Astrocyte (in vitro differentiated cells and primary cell): ENCODE results near the gene NAALADL2. TPM values are rescaled to one million over a fixed set of nuclear protein-coding genes. Genes with fewer than 3 reads are reported as not detected.

ENCODE experiments used
- DNase-seq: peaks from one replicate; pipeline ENCODE4 v3.0.0-alpha.2; 2010; ENCODE audit warnings: low read depth
- FAIRE-seq: peaks from 2 replicates; lab custom pipeline; 2011; peaks lifted over from hg19 to GRCh38; lab: Jason Lieb, UNC
- H2AFZ ChIP-seq: 2 replicates; pipeline ENCODE4 v1.6.0; 2012; ENCODE audit warnings: low read depth, low read length, inconsistent platforms
- H3K27ac ChIP-seq: 2 replicates; pipeline ENCODE4 v1.5.1; 2011; ENCODE audit warnings: low read depth, low read length, inconsistent platforms
- H3K27me3 ChIP-seq: 2 replicates; pipeline ENCODE4 v1.6.0; 2011; ENCODE audit warnings: low read length, inconsistent platforms; ENCODE audit not compliant: insufficient read depth
- H3K36me3 ChIP-seq: 2 replicates; pipeline ENCODE4 v1.5.1; 2011; ENCODE audit warnings: low read length, inconsistent platforms; ENCODE audit not compliant: insufficient read depth
- H3K4me1 ChIP-seq: 2 replicates; pipeline ENCODE4 v1.5.1; 2011; ENCODE audit warnings: low read length, inconsistent platforms; ENCODE audit not compliant: insufficient read depth
- H3K4me2 ChIP-seq: 2 replicates; pipeline ENCODE4 v1.6.0; 2012; ENCODE audit warnings: low read length, inconsistent platforms
- H3K4me3 ChIP-seq: 2 replicates; pipeline ENCODE4 v1.5.1; 2011; ENCODE audit warnings: low read depth, mild to moderate bottlenecking, low read length, inconsistent platforms; ENCODE audit not compliant: insufficient read depth
- H3K79me2 ChIP-seq: 2 replicates; pipeline ENCODE4 v1.6.0; 2012; ENCODE audit warnings: mild to moderate bottlenecking, low read length, inconsistent platforms; ENCODE audit not compliant: insufficient read depth
- H3K9ac ChIP-seq: 2 replicates; pipeline ENCODE4 v1.6.0; 2012; ENCODE audit warnings: mild to moderate bottlenecking, low read length, inconsistent platforms
- H3K9me3 ChIP-seq: 2 replicates; pipeline ENCODE4 v1.5.1; 2012; ENCODE audit warnings: low read depth, mild to moderate bottlenecking, low read length, inconsistent platforms; ENCODE audit not compliant: insufficient read depth
- H4K20me1 ChIP-seq: 2 replicates; pipeline ENCODE4 v1.6.0; 2012; ENCODE audit warnings: low read length, inconsistent platforms; ENCODE audit not compliant: insufficient read depth
- H3K27ac Mint-ChIP-seq: one replicate; pipeline ENCODE4 v1.8.0; 2021; ENCODE audit warnings: mild to moderate bottlenecking, mixed read lengths; ENCODE audit not compliant: unreplicated experiment
- H3K27me3 Mint-ChIP-seq: one replicate; pipeline ENCODE4 v1.8.0; 2021; ENCODE audit warnings: low read depth, mixed read lengths; ENCODE audit not compliant: unreplicated experiment
- H3K36me3 Mint-ChIP-seq: one replicate; pipeline ENCODE4 v1.8.0; 2021; ENCODE audit warnings: low read depth, mixed read lengths; ENCODE audit not compliant: unreplicated experiment
- H3K4me1 Mint-ChIP-seq: one replicate; pipeline ENCODE4 v1.8.0; 2021; ENCODE audit warnings: low read depth, mixed read lengths; ENCODE audit not compliant: unreplicated experiment
- H3K4me3 Mint-ChIP-seq: one replicate; pipeline ENCODE4 v1.8.0; 2021; ENCODE audit warnings: mild to moderate bottlenecking, moderate library complexity, mixed read lengths; ENCODE audit not compliant: unreplicated experiment
- H3K9me3 Mint-ChIP-seq: one replicate; pipeline ENCODE4 v1.8.0; 2021; ENCODE audit warnings: mild to moderate bottlenecking, mixed read lengths; ENCODE audit not compliant: unreplicated experiment
- EZH2 ChIP-seq: IDR thresholded peaks from 2 replicates; pipeline ENCODE4 v1.6.1; 2012; ENCODE audit warnings: mild to moderate bottlenecking, low read length, inconsistent platforms; ENCODE audit not compliant: insufficient read depth
- total RNA-seq: library from RNA; stranded (reverse); gene quantifications from 2 replicates; pipeline ENCODE4 v1.2.1, GENCODE V29; 2021
- TF ChIP-seq, protein P1 (sequence below): IDR thresholded peaks from 2 replicates; pipeline ENCODE4 v1.5.1; 2011; ENCODE audit warnings: low read depth, mild to moderate bottlenecking, inconsistent platforms, low read length, moderate library complexity; ENCODE audit not compliant: insufficient read depth

Gene NAALADL2
- total RNA-seq, 1 donor from 2014 or later, result 2.7 TPM

DNA sequence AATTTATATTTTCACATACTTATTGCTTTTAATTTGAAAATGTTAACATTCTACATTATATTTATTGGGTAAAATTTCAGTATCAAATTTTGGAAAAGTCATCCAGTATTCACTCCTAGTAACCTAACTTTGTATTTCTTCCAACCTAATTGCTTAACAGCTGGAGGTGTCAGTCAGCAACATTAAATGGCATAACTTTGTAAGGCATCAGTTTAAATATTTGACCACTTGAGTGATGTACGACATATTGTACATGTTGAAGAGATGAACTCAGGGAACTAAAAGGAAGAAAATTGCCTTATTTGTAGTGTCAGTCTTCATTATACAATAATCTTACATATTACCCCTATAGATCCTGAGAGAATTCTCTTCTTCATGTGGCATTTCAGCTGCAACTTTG lies 326.8 kb downstream of the NAALADL2 start:
- FAIRE-seq, result no peak
- Histone ChIP-seq H3K4me3 (no peak overlapping the region), H3K36me3 (no peaks in the 10 kb centered on the region), H3K79me2 (no peaks in the 10 kb centered on the region), H4K20me1 (no peaks in the 10 kb centered on the region), H3K9ac (no peak overlapping the region), H3K9me3 (no peaks in the 10 kb centered on the region), H3K4me1 (no peaks in the 10 kb centered on the region), H2AFZ (no peak overlapping the region), H3K27ac (no peak overlapping the region), H3K27me3 (no peaks in the 10 kb centered on the region), H3K4me2 (no peak overlapping the region)
- H3K27me3 Mint-ChIP-seq, result no peaks in the 10 kb centered on the region
- H3K27ac Mint-ChIP-seq, result no peak overlapping the region
- DNase-seq, result no peak
- no peaks in the 10 kb centered on the region for H3K4me1 Mint-ChIP-seq
- TF ChIP-seq, protein P1, sequence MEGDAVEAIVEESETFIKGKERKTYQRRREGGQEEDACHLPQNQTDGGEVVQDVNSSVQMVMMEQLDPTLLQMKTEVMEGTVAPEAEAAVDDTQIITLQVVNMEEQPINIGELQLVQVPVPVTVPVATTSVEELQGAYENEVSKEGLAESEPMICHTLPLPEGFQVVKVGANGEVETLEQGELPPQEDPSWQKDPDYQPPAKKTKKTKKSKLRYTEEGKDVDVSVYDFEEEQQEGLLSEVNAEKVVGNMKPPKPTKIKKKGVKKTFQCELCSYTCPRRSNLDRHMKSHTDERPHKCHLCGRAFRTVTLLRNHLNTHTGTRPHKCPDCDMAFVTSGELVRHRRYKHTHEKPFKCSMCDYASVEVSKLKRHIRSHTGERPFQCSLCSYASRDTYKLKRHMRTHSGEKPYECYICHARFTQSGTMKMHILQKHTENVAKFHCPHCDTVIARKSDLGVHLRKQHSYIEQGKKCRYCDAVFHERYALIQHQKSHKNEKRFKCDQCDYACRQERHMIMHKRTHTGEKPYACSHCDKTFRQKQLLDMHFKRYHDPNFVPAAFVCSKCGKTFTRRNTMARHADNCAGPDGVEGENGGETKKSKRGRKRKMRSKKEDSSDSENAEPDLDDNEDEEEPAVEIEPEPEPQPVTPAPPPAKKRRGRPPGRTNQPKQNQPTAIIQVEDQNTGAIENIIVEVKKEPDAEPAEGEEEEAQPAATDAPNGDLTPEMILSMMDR, result no peak
- no peak for TF ChIP-seq EZH2
- peaks cover 2% of the 10 kb centered on the region for H3K36me3 Mint-ChIP-seq
- H3K9me3 Mint-ChIP-seq, result no peaks in the 10 kb centered on the region
- H3K4me3 Mint-ChIP-seq, result no peak overlapping the region

DNA sequence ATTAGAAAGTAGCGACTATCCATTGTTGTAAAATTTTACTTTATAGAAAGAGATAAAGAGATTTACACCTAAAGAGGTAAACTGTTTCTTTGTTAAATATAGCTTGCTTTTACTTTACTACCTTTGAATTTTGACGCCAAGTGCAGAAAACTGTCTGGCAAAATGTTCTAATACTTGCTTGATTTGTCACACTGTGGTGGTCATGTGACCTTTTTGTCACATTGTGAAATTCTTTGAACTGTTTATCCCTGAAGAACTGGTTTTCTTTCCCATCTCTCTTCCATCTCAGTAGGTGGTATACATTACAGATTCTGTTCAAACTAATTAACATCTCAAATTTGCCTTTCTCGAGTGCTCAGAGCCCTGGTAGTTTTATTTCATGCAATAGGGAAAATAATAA lies 327.4 kb downstream of the NAALADL2 start:
- H3K27ac Mint-ChIP-seq, result no peak overlapping the region
- no peaks in the 10 kb centered on the region for H3K9me3 ChIP-seq
- H3K79me2 ChIP-seq, result no peaks in the 10 kb centered on the region
- H3K9ac ChIP-seq, result no peak overlapping the region
- no peaks in the 10 kb centered on the region for H3K9me3 Mint-ChIP-seq
- no peak overlapping the region for H3K4me3 Mint-ChIP-seq
- H3K27me3 Mint-ChIP-seq, result no peaks in the 10 kb centered on the region
- H3K4me1 ChIP-seq, result no peaks in the 10 kb centered on the region
- H3K27me3 ChIP-seq, result no peaks in the 10 kb centered on the region
- no peak overlapping the region for H3K4me2 ChIP-seq
- peaks cover 2% of the 10 kb centered on the region for H3K36me3 Mint-ChIP-seq
- DNase-seq (peak; percentile 31), FAIRE-seq (no peak)
- H3K36me3 ChIP-seq, result no peaks in the 10 kb centered on the region
- no peak for TF ChIP-seq EZH2
- TF ChIP-seq, protein P1, result no peak
- no peak overlapping the region for H3K27ac ChIP-seq
- no peaks in the 10 kb centered on the region for H4K20me1 ChIP-seq
- H3K4me1 Mint-ChIP-seq, result no peaks in the 10 kb centered on the region
- H2AFZ ChIP-seq, result no peak overlapping the region
- H3K4me3 ChIP-seq, result no peak overlapping the region

DNA sequence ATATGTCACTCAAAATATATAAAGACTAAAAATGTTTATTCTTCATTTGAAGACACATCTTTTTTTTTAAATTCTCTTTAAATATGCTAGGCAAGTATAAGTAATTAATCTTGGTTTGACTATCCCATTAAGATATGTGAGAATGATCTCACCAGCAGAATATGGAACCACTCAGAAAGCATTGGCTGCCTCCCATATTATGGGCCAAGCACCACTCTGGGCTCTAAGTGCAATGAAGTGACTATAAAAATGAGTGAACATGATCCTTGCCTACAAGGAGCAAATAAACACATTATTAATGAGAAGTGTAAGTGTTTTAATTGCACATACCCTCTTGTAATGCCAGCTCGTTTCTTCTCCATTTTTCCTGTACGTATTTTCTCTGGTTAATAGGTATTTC lies 328.5 kb downstream of the NAALADL2 start:
- Histone ChIP-seq H3K27ac (no peak overlapping the region), H4K20me1 (no peaks in the 10 kb centered on the region), H3K79me2 (no peaks in the 10 kb centered on the region), H3K36me3 (no peaks in the 10 kb centered on the region), H3K27me3 (no peaks in the 10 kb centered on the region), H2AFZ (no peak overlapping the region), H3K4me2 (no peak overlapping the region), H3K9me3 (no peaks in the 10 kb centered on the region), H3K4me1 (no peaks in the 10 kb centered on the region), H3K4me3 (no peak overlapping the region), H3K9ac (no peak overlapping the region)
- no peaks in the 10 kb centered on the region for H3K4me1 Mint-ChIP-seq
- DNase-seq, result peak; percentile 75
- TF ChIP-seq, protein P1, result no peak
- no peak for TF ChIP-seq EZH2
- no peak overlapping the region for H3K4me3 Mint-ChIP-seq
- no peaks in the 10 kb centered on the region for H3K9me3 Mint-ChIP-seq
- H3K27me3 Mint-ChIP-seq, result no peaks in the 10 kb centered on the region
- FAIRE-seq, result no peak
- peaks cover 2% of the 10 kb centered on the region for H3K36me3 Mint-ChIP-seq
- H3K27ac Mint-ChIP-seq, result no peak overlapping the region
